Neural cell (in vitro differentiated cells): Measurements from ENCODE around the gene TP53I11. TPM values are rescaled to one million over a fixed set of nuclear protein-coding genes. Genes with fewer than 3 reads are reported as not detected.
A peak's percentile ranks its signal among the peaks of the same experiment; 100 is the strongest.

Source experiments
- H2AFZ ChIP-seq: fragments of 200-600, 300-800 bp; sonication (generic), shearing (Covaris generic); 2 replicates; pipeline ENCODE4 v1.6.0; 2014; ENCODE audit warnings: low read depth, mild to moderate bottlenecking, antibody characterized with exemption, low read length, moderate library complexity
- H3F3A ChIP-seq: fragments of 200-600 bp; shearing (Covaris generic); 2 replicates; pipeline ENCODE4 v1.6.1; 2016; ENCODE audit warnings: mild to moderate bottlenecking, moderate library complexity, mixed read lengths, antibody characterized with exemption, low read length; ENCODE audit not compliant: insufficient read depth, poor library complexity, severe bottlenecking
- H3K27ac ChIP-seq: fragments of 200-600, 300-800 bp; sonication (generic), shearing (Covaris generic); 2 replicates; pipeline ENCODE4 v1.5.1; 2014; ENCODE audit warnings: mild to moderate bottlenecking, low read length, moderate library complexity
- H3K27me3 ChIP-seq: fragments of 300-800, 200-600 bp; sonication (generic), shearing (Covaris generic); 2 replicates; pipeline ENCODE4 v1.6.0; 2014; ENCODE audit warnings: mild to moderate bottlenecking, low read depth, low read length, moderate library complexity; ENCODE audit not compliant: insufficient read depth
- H3K36me3 ChIP-seq: fragments of 300-800, 200-600 bp; sonication (generic), shearing (Covaris generic); 2 replicates; pipeline ENCODE4 v1.5.1; 2014; ENCODE audit warnings: mild to moderate bottlenecking, antibody characterized with exemption, low read length, moderate library complexity; ENCODE audit not compliant: insufficient read depth
- H3K4me2 ChIP-seq: fragments of 300-800, 200-600 bp; sonication (generic), shearing (Covaris generic); 2 replicates; pipeline ENCODE4 v1.6.0; 2014; ENCODE audit warnings: mild to moderate bottlenecking, low read length
- H3K4me3 ChIP-seq: fragments of 300-800, 200-600 bp; sonication (generic), shearing (Covaris generic); 2 replicates; pipeline ENCODE4 v1.5.1; 2014; ENCODE audit warnings: mild to moderate bottlenecking, low read length, moderate library complexity
- H3K79me2 ChIP-seq: fragments of 200-600 bp; shearing (Covaris generic); replicated peaks from 2 replicates; pipeline ENCODE4 v1.6.0; 2014; ENCODE audit warnings: mild to moderate bottlenecking, low read length, moderate library complexity; ENCODE audit not compliant: insufficient read depth
- H3K9ac ChIP-seq: fragments of 300-800, 200-600 bp; sonication (generic), shearing (Covaris generic); 2 replicates; pipeline ENCODE4 v1.6.1; 2016; ENCODE audit warnings: mild to moderate bottlenecking, low read length, mixed read lengths
- H3K9me2 ChIP-seq: fragments of 200-600 bp; shearing (Covaris generic); 2 replicates; pipeline ENCODE4 v1.6.1; 2016; ENCODE audit warnings: mild to moderate bottlenecking, low read length, mixed read lengths; ENCODE audit not compliant: insufficient read depth
- H3K9me3 ChIP-seq: fragments of 200-600, 300-800 bp; sonication (generic), shearing (Covaris generic); 2 replicates; pipeline ENCODE4 v1.6.1; 2016; ENCODE audit warnings: mild to moderate bottlenecking, mixed run types, low read length, moderate library complexity, mixed read lengths
- H4K20me1 ChIP-seq: fragments of 200-600 bp; shearing (Covaris generic); 2 replicates; pipeline ENCODE4 v1.6.1; 2016; ENCODE audit warnings: mild to moderate bottlenecking, mixed run types; ENCODE audit not compliant: insufficient read depth
- EP300 ChIP-seq: fragments of 450-650 bp; conservative IDR thresholded peaks from 2 replicates; pipeline ENCODE4 v1.6.1; 2014; ENCODE audit warnings: antibody characterized with exemption, mild to moderate bottlenecking, moderate library complexity; ENCODE audit not compliant: poor library complexity, severe bottlenecking
- EZH2 ChIP-seq: fragments of 200-600, 300-800 bp; shearing (Covaris generic), sonication (generic); IDR thresholded peaks from 2 replicates; pipeline ENCODE4 v1.6.1; 2014; ENCODE audit warnings: antibody characterized with exemption, low read length, borderline replicate concordance, mild to moderate bottlenecking; ENCODE audit not compliant: insufficient read depth, poor library complexity, severe bottlenecking
- MXI1 ChIP-seq: fragments of 450-650 bp; conservative IDR thresholded peaks from 2 replicates; pipeline ENCODE4 v1.6.1; 2014; ENCODE audit warnings: antibody characterized with exemption, mild to moderate bottlenecking; ENCODE audit not compliant: poor library complexity, severe bottlenecking
- POLR2AphosphoS5 ChIP-seq: IDR thresholded peaks from 2 replicates; pipeline ENCODE4 v1.6.1; 2012
- RAD21 ChIP-seq: fragments of 450-650 bp; conservative IDR thresholded peaks from 2 replicates; pipeline ENCODE4 v1.6.1; 2014; ENCODE audit warnings: antibody characterized with exemption, mild to moderate bottlenecking, moderate library complexity
- SMC3 ChIP-seq: fragments of 450-650 bp; conservative IDR thresholded peaks from 2 replicates; pipeline ENCODE4 v1.6.1; 2014; ENCODE audit warnings: antibody characterized with exemption, mild to moderate bottlenecking, moderate library complexity; ENCODE audit not compliant: poor library complexity
- TAF1 ChIP-seq: IDR thresholded peaks from 2 replicates; pipeline ENCODE4 v1.6.1; 2012; ENCODE audit warnings: low read depth
- polyA plus RNA-seq: library from polyadenylated mRNA; depleted of rRNA; stranded (reverse); fragments of >200 nt; gene quantifications from 2 replicates; pipeline ENCODE4 v1.2.3, GENCODE V29; 2014
- TF ChIP-seq, protein P1 (sequence below): fragments of 450-650 bp; IDR thresholded peaks from 2 replicates; pipeline ENCODE4 v1.5.1; 2014; ENCODE audit warnings: antibody characterized with exemption, mild to moderate bottlenecking, moderate library complexity; ENCODE audit not compliant: poor library complexity, severe bottlenecking

The TP53I11 gene
- polyA plus RNA-seq, 1 donor from 2014 or later, result 30.0 TPM

DNA sequence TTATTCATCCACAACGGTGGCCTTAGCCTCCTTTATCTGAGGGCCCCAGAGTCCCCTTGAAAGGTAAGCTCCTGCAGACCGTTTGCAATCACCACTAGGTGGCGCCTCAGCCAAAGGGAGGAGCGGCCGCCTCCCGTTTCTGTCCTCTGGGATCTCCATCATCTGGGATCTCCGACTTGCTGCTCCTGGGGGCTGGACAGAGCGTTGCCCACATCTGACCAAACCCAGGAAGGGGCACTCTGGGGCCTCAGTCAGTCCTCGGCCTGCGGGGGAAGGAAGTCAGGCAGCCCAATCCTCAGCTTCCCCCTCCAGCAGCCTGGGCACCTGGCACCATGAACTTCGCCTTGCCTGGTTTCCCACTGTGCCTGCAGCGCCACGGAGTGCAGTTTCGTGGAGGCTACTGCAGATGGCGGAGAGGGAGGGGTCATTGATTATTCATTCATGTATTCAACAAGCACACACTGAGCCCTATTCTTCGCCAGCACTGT lies 23.5 kb downstream of the TP53I11 start:
- no peak overlapping the region for H2AFZ ChIP-seq

DNA sequence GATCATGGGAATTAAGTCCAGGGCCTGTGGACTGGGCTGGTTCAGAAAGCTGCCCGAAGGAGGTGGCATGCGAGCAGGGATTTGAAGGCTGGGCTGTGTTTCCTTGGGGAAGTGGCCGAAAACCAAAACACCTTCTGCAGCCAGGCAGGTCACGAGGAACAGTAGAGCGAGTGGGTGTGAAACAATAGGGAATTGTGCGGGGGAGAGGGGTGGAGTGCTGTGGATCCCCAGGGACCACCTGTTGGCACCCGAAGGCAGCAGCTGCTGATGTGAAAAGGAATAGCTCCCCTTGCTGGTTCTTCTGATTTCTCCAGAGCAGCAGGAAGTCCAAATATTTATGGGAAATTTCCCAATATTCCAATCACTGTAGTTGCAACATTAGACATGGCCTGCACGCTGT lies 24.6 kb downstream of the TP53I11 start:
- Histone ChIP-seq H3K9me2 (no peaks in the 10 kb centered on the region), H4K20me1 (no peaks in the 10 kb centered on the region), H3K27ac (no peak overlapping the region), H3K27me3 (no peaks in the 10 kb centered on the region), H3K36me3 (no peaks in the 10 kb centered on the region), H3F3A (no peaks in the 10 kb centered on the region), H3K9me3 (no peaks in the 10 kb centered on the region), H2AFZ (no peak overlapping the region), H3K79me2 (no peaks in the 10 kb centered on the region), H3K4me2 (no peak overlapping the region), H3K9ac (no peak overlapping the region), H3K4me3 (no peak overlapping the region)
- TF ChIP-seq, protein P1, sequence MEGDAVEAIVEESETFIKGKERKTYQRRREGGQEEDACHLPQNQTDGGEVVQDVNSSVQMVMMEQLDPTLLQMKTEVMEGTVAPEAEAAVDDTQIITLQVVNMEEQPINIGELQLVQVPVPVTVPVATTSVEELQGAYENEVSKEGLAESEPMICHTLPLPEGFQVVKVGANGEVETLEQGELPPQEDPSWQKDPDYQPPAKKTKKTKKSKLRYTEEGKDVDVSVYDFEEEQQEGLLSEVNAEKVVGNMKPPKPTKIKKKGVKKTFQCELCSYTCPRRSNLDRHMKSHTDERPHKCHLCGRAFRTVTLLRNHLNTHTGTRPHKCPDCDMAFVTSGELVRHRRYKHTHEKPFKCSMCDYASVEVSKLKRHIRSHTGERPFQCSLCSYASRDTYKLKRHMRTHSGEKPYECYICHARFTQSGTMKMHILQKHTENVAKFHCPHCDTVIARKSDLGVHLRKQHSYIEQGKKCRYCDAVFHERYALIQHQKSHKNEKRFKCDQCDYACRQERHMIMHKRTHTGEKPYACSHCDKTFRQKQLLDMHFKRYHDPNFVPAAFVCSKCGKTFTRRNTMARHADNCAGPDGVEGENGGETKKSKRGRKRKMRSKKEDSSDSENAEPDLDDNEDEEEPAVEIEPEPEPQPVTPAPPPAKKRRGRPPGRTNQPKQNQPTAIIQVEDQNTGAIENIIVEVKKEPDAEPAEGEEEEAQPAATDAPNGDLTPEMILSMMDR, result no peak
- TF ChIP-seq RAD21 (no peak), POLR2AphosphoS5 (no peak), TAF1 (no peak)

More for the DNA sequence above, 23.5 kb downstream of the TP53I11 start:
- H3K9ac ChIP-seq, result no peak overlapping the region
- no peak overlapping the region for H3K27ac ChIP-seq
- TF ChIP-seq SMC3, result peak; percentile 83
- TF ChIP-seq POLR2AphosphoS5, result no peak
- TF ChIP-seq RAD21, result peak; percentile 77
- no peak for TF ChIP-seq EZH2
- TF ChIP-seq, protein P1, result peak; percentile 83
- TF ChIP-seq MXI1, result no peak
- H3K79me2 ChIP-seq, result no peaks in the 10 kb centered on the region
- no peaks in the 10 kb centered on the region for H4K20me1 ChIP-seq
- no peak overlapping the region for H3K4me2 ChIP-seq
- H3K4me3 ChIP-seq, result no peak overlapping the region
- no peaks in the 10 kb centered on the region for H3F3A ChIP-seq
- H3K9me2 ChIP-seq, result no peaks in the 10 kb centered on the region
- no peaks in the 10 kb centered on the region for H3K36me3 ChIP-seq
- no peaks in the 10 kb centered on the region for H3K27me3 ChIP-seq
- no peaks in the 10 kb centered on the region for H3K9me3 ChIP-seq

GRCh38 chr11:44923806-44924205 lies 26.9 kb downstream of the TP53I11 start:
- H4K20me1 ChIP-seq, result no peaks in the 10 kb centered on the region
- H3K27me3 ChIP-seq, result no peaks in the 10 kb centered on the region
- H2AFZ ChIP-seq, result no peak overlapping the region
- H3K9ac ChIP-seq, result no peak overlapping the region
- no peaks in the 10 kb centered on the region for H3F3A ChIP-seq
- TF ChIP-seq TAF1, result no peak
- no peak for TF ChIP-seq SMC3
- TF ChIP-seq EP300, result no peak
- no peaks in the 10 kb centered on the region for H3K9me2 ChIP-seq
- H3K36me3 ChIP-seq, result no peaks in the 10 kb centered on the region
- no peaks in the 10 kb centered on the region for H3K79me2 ChIP-seq
- H3K4me3 ChIP-seq, result no peak overlapping the region
- H3K9me3 ChIP-seq, result no peaks in the 10 kb centered on the region
- H3K27ac ChIP-seq, result no peak overlapping the region
- H3K4me2 ChIP-seq, result no peak overlapping the region
